ENCODE data around the gene ZNRD2. TPM values are rescaled to one million over a fixed set of nuclear protein-coding genes. Genes with fewer than 3 reads are reported as not detected.

The ZNRD2 gene
- total RNA-seq, 2 experiments from 2014 or later, result 38.7 to 39.9 TPM

DNA sequence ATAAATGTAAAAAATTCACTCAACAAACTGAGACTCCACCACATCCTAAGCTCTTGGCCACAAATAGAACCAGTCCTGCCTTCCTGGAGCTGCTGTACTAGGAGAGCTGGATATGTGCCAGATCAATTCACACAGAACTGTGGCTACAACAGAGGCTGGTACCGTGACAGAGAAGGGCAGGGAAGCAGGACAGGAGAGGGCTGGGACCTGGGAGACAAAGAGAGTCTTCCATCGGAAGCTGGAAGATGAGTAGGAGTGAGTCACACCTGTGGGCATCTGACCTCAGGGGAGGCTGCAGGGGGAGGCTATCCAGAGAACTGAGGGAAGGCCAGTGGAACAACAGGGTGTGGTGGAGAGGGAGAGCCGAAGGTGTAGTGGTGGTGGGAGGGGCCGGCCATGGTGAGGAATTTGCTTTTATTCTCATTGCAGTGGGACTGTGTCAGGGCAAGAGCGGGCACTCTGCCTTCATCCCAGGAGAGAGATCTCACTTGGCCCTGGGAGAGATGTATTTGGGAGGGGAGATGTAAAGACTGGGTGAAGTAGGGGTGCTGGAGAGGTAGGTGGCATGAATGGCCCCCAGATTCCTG, 10.2 kb upstream of the ZNRD2 start:
- Mint-ChIP-seq H3K27ac (peak overlapping the region; percentile 81), H3K9me3 (no peaks in the 10 kb centered on the region), H3K27me3 (no peaks in the 10 kb centered on the region), H3K4me1 (ENCODE audit: low read depth) (peaks cover 57% of the 10 kb centered on the region), H3K36me3 (ENCODE audit: low read depth) (peaks cover 4% of the 10 kb centered on the region), H3K4me3 (peak overlapping the region; percentile 79)
- Histone ChIP-seq H3K27me3 (ENCODE audit: control insufficient read depth in 1 of 2, insufficient read depth in 2 of 2, low read length in 2 of 2) (no peaks in the 10 kb centered on the region), H3K4me1 (ENCODE audit: insufficient read depth, low read length) (peaks cover 80% of the 10 kb centered on the region), H3K36me3 (ENCODE audit: insufficient read depth, low read length) (no peaks in the 10 kb centered on the region), H3K9me3 (ENCODE audit: control insufficient read depth in 1 of 2, insufficient read depth in 1 of 2, low read length in 2 of 2) (no peaks in the 10 kb centered on the region), H3K4me3 (ENCODE audit: low read length) (no peak overlapping the region), H3K27ac (ENCODE audit: low read depth in 1 of 2, low read length in 2 of 2) (no peak overlapping the region)
- ATAC-seq (ENCODE audit: poor library complexity), result no peak
- CTCF ChIA-PET, result interaction anchor here (1.5 to 2.3 kb wide), 2 partner anchors 10 to 19 kb away, joined by 3 to 9 read pairs; partner anchors contain the start of gene ZNRD2
- DNase-seq, result no peak
- POLR2A ChIA-PET, result interaction anchor here (0.9 to 3.8 kb wide), 5 partner anchors 10 to 62 kb away, joined by 5 to 15 read pairs (median 14); partner anchors contain the start of genes EHBP1L1, MALAT1 and ZNRD2
- no peak for TF ChIP-seq CTCF (IDR thresholded peaks at IDR 0.05)
- intact Hi-C loops (cut with DNase I, micrococcal nuclease), result no loop called here

GRCh38 chr11:65560555-65561418, 9.5 kb upstream of the ZNRD2 start:
- TF ChIP-seq CTCF (IDR thresholded peaks at IDR 0.05), result no peak
- peak in 1 of 14 experiments; percentile 42 for DNase-seq
- Mint-ChIP-seq H3K36me3 (ENCODE audit: low read depth) (peaks cover 6% of the 10 kb centered on the region), H3K4me3 (peak overlapping the region; percentile 79), H3K4me1 (ENCODE audit: low read depth) (peaks cover 57% of the 10 kb centered on the region), H3K27ac (peak overlapping the region; percentile 81), H3K9me3 (no peaks in the 10 kb centered on the region), H3K27me3 (no peaks in the 10 kb centered on the region)
- intact Hi-C loops (cut with DNase I, micrococcal nuclease), result no loop called here
- no peak for ATAC-seq (ENCODE audit: poor library complexity)
- ChIA-PET CTCF (interaction anchor here (0.6 to 4.4 kb wide), 5 partner anchors 9 to 29 kb away, joined by 3 to 17 read pairs (median 4); partner anchors contain the start of gene ZNRD2), POLR2A (interaction anchor here (0.8 to 3.8 kb wide), 8 partner anchors 9 to 63 kb away, joined by 3 to 15 read pairs (median 10); partner anchors contain the start of genes EHBP1L1, FAM89B, MALAT1 and PCNX3)
- Histone ChIP-seq H3K27me3 (ENCODE audit: control insufficient read depth in 1 of 2, insufficient read depth in 2 of 2, low read length in 2 of 2) (no peaks in the 10 kb centered on the region), H3K27ac (ENCODE audit: low read depth in 1 of 2, low read length in 2 of 2) (no peak overlapping the region), H3K36me3 (ENCODE audit: insufficient read depth, low read length) (no peaks in the 10 kb centered on the region), H3K4me3 (ENCODE audit: low read length) (no peak overlapping the region), H3K4me1 (ENCODE audit: insufficient read depth, low read length) (peaks cover 80% of the 10 kb centered on the region), H3K9me3 (ENCODE audit: control insufficient read depth in 1 of 2, insufficient read depth in 1 of 2, low read length in 2 of 2) (no peaks in the 10 kb centered on the region)

- no peak for TF ChIP-seq CTCF (IDR thresholded peaks at IDR 0.05)
- H3K4me1 Mint-ChIP-seq (ENCODE audit: low read depth), result peaks cover 57% of the 10 kb centered on the region
- no peaks in the 10 kb centered on the region for H3K27me3 Mint-ChIP-seq
- H3K9me3 Mint-ChIP-seq, result no peaks in the 10 kb centered on the region
- no peak overlapping the region for H3K4me3 ChIP-seq (ENCODE audit: low read length)
- no peaks in the 10 kb centered on the region for H3K27me3 ChIP-seq (ENCODE audit: control insufficient read depth in 1 of 2, insufficient read depth in 2 of 2, low read length in 2 of 2)
- no peak overlapping the region for H3K27ac ChIP-seq (ENCODE audit: low read depth in 1 of 2, low read length in 2 of 2)
- ATAC-seq (ENCODE audit: poor library complexity), result no peak
- intact Hi-C loops (cut with DNase I, micrococcal nuclease), result no loop called here
- H3K36me3 ChIP-seq (ENCODE audit: insufficient read depth, low read length), result no peaks in the 10 kb centered on the region
- peaks cover 10% of the 10 kb centered on the region for H3K36me3 Mint-ChIP-seq (ENCODE audit: low read depth)
- peak overlapping the region; percentile 60 for H3K4me3 Mint-ChIP-seq
- CTCF ChIA-PET, result interaction anchor here (0.8 to 4.4 kb wide), 4 partner anchors 10 to 26 kb away, joined by 3 to 17 read pairs (median 4); no protein-coding TSS in a partner anchor
- H3K27ac Mint-ChIP-seq, result peak overlapping the region; percentile 77
- POLR2A ChIA-PET, result interaction anchor here (1.1 to 3.8 kb wide), 3 partner anchors 10 to 64 kb away, joined by 4 to 15 read pairs (median 14); partner anchors contain the start of genes EHBP1L1, FAM89B and MALAT1
- DNase-seq, result no peak
- peaks cover 80% of the 10 kb centered on the region for H3K4me1 ChIP-seq (ENCODE audit: insufficient read depth, low read length)
- no peaks in the 10 kb centered on the region for H3K9me3 ChIP-seq (ENCODE audit: control insufficient read depth in 1 of 2, insufficient read depth in 1 of 2, low read length in 2 of 2)
Measured at GRCh38 chr11:65562020-65562419, 8.3 kb upstream of the ZNRD2 start.

Measured in CD4-positive, alpha-beta T cell (primary cell).